Heart left ventricle (tissue), 13 donors: Measurements from ENCODE around the gene SRCIN1.

Experiments used
- POLR2A ChIP-seq, 2 donors: fragments of 450-650 bp; IDR thresholded peaks; one replicate each; pipeline ENCODE4 v1.6.1; 2017; ENCODE audit warnings: antibody characterized with exemption in 2 of 2, mild to moderate bottlenecking in 2 of 2, moderate library complexity in 2 of 2
- TF ChIP-seq, protein P1 (sequence below), 12 donors: fragments of 200-600 bp; sonication (generic) in 4 of 12; IDR thresholded peaks; one replicate each; pipeline versions ENCODE4 v1.5.0 to v1.8.0; 2018 to 2022; ENCODE audit warnings: antibody characterized with exemption in 12 of 12, mild to moderate bottlenecking in 5 of 12
- donor health status: ischemic (EF 13 %, LVEDD 7.1; RV severe dilation, severe dysfunction).
- donor health status: DM: no; HTN: yes; CAD: no.
- donor health status: DM: no; HTN: no; CAD: no.
- donor health status: ischemic (EF 25% LVEDD 6.9; RV normal size, moderate dysfunction).
- donor health status: ischemic (EF 25% LVEDD 5.7; RV mildly dilated, moderate dysfunction).
- donor health status: ischemic (EF 35%, LVEDD 5.7; RV mildly dilated, moderate dysfunction).
- donor health status: nonischemic (EF 11% LVEDD 7.7; RV severe dilation, severe dysfunction).
- donor health status: DM: yes; HTN: yes; CAD: no.
- donor health status: PGD.
- donor health status: ischemic (EF 29% LVEDD 5.4; RV normal size, mild dysfunction).
- donor health status: nonischemic (EF 23%, LVEDD 6.1; RV moderate dilation, normal function).

DNA sequence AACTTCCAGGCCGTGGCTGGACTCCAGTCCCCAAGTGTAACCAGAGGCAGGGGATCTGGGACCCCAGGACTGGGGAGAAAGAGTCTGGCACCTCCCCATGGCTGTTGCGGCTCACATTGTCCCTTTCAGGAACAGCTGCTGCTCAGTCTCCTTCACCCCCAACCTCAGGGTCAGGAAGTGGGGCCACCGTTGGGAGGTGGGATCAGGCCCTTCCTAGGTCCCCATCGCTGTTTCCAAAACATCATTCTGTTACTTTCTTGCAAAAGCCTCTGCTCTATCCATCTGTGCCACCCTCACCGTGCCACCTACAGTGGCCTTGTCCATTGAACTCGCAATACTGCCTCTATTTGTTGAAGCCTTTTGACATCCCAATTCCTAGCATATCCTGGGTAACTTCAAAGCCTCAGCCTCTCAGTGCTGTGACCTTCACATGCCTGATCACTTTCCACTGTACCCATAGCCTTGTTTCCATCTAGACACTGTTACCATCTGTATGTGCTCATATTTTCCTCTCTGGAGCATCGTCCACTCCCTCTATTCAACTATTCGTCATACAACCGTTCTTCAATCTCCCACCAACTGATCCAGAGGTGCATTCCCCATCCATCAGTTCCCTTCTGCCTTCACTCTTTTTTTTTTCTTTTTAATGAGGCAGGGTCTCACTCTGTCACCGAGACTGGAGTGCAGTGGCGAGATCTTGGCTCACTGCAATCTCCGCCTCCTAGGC lies 15.0 kb upstream of the SRCIN1 start:
- TF ChIP-seq, protein P1, sequence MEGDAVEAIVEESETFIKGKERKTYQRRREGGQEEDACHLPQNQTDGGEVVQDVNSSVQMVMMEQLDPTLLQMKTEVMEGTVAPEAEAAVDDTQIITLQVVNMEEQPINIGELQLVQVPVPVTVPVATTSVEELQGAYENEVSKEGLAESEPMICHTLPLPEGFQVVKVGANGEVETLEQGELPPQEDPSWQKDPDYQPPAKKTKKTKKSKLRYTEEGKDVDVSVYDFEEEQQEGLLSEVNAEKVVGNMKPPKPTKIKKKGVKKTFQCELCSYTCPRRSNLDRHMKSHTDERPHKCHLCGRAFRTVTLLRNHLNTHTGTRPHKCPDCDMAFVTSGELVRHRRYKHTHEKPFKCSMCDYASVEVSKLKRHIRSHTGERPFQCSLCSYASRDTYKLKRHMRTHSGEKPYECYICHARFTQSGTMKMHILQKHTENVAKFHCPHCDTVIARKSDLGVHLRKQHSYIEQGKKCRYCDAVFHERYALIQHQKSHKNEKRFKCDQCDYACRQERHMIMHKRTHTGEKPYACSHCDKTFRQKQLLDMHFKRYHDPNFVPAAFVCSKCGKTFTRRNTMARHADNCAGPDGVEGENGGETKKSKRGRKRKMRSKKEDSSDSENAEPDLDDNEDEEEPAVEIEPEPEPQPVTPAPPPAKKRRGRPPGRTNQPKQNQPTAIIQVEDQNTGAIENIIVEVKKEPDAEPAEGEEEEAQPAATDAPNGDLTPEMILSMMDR (IDR thresholded peaks at IDR 0.05): no peak
- no peak for TF ChIP-seq POLR2A (IDR thresholded peaks at IDR 0.05)
